ENCODE data around the gene OCIAD2.

OCIAD2 gene, protein sequence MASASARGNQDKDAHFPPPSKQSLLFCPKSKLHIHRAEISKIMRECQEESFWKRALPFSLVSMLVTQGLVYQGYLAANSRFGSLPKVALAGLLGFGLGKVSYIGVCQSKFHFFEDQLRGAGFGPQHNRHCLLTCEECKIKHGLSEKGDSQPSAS

DNA sequence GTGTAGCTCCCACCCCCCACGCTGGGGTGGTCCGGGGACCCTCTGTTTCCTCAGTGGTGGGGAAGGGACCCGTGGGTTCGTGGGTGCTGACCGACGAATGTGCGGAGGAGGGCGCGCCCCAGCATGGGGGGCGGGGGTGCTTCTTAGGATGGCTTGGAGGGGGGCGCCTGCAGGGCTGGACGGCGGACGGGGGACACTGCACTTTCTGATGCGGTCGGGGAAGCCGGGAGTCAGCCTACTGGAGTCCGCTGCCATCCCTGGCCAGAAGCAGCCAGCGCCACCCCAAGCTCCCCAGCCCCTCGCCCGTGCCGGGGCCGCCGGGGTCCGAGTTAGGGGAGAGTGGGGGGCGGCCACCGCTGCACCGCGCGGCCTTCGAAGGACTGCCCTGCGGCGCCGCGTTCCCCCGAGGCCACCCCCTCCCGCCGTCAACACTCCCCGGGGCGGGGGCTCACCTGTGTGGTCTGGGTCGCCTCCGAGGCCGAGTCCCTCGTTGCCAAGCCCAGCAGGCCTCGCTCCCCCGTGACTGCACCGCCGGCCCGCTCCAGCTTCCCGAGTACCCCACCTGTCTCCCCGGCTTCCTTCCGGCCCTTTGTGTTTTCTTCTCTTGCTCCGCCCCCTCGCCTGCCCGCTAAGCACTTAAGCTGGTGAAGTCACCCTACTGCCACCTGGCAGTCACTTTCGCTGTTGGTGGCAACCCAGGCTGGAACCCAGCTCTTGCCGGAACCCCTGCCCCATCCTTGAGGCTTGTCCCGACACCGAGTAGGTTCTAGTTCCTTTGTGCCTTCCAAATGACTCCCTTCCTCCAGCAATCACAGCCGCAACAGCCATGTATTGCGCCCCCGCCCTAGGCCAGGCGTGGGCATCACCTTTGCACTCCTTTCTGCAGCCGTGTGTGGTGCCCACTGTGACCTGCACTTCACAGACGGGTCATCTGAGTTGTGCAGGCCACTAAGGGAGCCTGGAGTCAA lies at the start of gene OCIAD2:
Gene OCIAD2 (minus strand): TSS at position 569 of the 968 bp plus-strand sequence. CDS start 2,225 bp downstream, outside the sequence.
- in situ Hi-C loops (cut with HindIII; ENCODE audit: low sequenced_read_pairs): no loop called here
- TF ChIP-seq, protein P1, sequence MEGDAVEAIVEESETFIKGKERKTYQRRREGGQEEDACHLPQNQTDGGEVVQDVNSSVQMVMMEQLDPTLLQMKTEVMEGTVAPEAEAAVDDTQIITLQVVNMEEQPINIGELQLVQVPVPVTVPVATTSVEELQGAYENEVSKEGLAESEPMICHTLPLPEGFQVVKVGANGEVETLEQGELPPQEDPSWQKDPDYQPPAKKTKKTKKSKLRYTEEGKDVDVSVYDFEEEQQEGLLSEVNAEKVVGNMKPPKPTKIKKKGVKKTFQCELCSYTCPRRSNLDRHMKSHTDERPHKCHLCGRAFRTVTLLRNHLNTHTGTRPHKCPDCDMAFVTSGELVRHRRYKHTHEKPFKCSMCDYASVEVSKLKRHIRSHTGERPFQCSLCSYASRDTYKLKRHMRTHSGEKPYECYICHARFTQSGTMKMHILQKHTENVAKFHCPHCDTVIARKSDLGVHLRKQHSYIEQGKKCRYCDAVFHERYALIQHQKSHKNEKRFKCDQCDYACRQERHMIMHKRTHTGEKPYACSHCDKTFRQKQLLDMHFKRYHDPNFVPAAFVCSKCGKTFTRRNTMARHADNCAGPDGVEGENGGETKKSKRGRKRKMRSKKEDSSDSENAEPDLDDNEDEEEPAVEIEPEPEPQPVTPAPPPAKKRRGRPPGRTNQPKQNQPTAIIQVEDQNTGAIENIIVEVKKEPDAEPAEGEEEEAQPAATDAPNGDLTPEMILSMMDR (IDR thresholded peaks at IDR 0.05; ENCODE audit: low read depth, low read length): no peak

DNA sequence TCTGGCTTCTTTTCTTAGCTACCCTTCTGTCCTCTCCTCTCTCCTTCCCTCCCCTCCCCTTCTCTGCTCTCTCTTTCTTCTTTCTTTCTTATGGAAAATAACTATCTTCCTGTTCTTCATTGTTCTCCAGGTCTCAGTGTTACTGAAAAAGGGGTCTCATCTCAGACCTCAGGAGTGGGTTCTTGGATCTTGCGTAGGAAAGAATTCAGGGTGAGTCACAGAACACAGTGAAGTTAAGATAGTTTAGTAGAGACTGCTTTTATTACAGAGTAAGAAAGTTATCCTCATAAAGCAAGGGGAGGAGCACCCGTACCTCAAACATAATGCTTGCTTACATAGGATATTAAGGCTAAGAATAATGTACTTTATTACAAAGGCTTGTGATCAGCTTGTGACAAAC lies 47.7 kb upstream of the OCIAD2 start:
- TF ChIP-seq, protein P1 (IDR thresholded peaks at IDR 0.05; ENCODE audit: low read depth, low read length): no peak
- no peak overlapping the region for H3K4me3 ChIP-seq (ENCODE audit: low read depth, low read length)
- in situ Hi-C loops (cut with HindIII; ENCODE audit: low sequenced_read_pairs): no loop called here
- DNase-seq (ENCODE audit: low read depth, low spot score): peak; percentile 65

More for the DNA sequence above, at the start of gene OCIAD2:
- peak; percentile 42 for DNase-seq (ENCODE audit: low read depth, low spot score)
- H3K4me3 ChIP-seq (ENCODE audit: low read depth, low read length): peak within 1 kb of the TSS; percentile 57

DNA sequence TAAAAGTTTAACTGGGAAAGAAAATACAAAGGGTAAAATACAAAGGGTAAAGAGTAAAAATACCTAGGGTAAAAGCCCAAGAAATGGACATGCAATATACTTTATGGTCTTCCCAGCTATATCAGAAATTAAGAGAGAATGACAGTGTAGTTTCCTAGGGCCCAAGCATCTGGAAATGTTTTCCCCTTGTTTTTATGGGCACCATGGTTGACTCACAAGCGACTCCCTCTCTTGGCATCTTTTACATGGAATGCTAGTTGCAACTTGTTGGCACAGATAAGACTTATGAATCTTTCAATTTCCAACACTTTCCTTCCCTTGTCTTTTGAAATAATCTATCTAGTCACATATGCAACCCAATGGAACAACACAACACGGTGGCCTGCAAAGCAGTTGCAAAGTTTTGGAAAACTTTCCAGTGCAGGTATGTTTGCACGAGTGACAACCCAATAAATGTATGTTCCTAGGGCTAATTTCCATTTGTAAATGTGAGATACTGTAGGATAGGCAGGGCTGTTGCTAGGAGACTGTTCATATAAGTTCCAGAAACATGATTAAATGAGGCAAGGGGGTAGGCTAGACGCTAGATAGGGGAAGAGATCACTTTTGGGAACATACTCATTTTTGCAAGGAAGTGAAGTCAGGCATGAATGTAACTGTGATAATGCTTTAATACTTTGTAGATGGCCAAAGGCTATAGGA lies 43.1 kb upstream of the OCIAD2 start:
- in situ Hi-C loops (cut with HindIII; ENCODE audit: low sequenced_read_pairs): no loop called here
- peak; percentile 40 for DNase-seq (ENCODE audit: low read depth, low spot score)
- no peak overlapping the region for H3K4me3 ChIP-seq (ENCODE audit: low read depth, low read length)
- TF ChIP-seq, protein P1 (IDR thresholded peaks at IDR 0.05; ENCODE audit: low read depth, low read length): no peak

DNA sequence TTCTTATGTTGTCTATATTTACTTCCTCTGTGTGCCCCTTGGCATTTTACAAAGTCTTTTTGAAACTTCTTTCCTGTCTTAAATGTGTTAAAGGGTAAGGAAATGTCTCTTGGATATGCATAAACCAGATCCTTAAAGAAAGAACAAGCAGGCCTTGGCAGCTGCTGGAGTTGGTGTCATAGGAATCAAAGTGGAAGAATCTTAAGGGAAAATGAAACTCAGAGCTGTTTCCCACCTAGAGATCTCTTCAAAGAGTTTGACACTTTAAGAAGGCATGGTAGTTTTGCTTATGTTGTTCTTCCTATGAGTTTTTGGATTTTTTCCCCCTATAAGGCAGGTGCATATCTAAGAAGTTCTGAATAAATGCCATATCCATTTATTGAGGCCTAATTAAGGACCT lies 42.5 kb upstream of the OCIAD2 start:
- in situ Hi-C loops (cut with HindIII; ENCODE audit: low sequenced_read_pairs): no loop called here
- TF ChIP-seq, protein P1 (IDR thresholded peaks at IDR 0.05; ENCODE audit: low read depth, low read length): no peak
- DNase-seq (ENCODE audit: low read depth, low spot score): no peak
- H3K4me3 ChIP-seq (ENCODE audit: low read depth, low read length): no peak overlapping the region

DNA sequence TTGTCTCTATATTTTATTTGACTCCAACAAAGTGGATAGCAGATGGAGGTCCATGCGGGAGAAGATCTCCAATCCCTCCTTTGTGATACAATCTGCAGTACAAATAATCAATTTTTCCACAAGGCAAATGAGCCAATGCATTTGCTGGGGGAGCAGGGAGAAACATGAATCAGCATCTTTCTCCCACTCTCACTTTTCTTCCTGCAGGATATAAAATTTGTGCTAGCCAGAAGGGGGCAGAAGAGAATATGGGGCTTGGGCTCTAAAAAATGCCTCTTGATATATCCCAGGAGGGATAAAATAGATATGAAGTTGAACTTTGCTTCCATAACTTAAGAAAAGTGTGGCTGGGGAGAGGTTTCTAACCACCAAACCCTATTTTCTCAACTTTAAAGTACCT lies 41.2 kb upstream of the OCIAD2 start:
- H3K4me3 ChIP-seq (ENCODE audit: low read depth, low read length): no peak overlapping the region
- no peak for DNase-seq (ENCODE audit: low read depth, low spot score)
- TF ChIP-seq, protein P1 (IDR thresholded peaks at IDR 0.05; ENCODE audit: low read depth, low read length): no peak
- in situ Hi-C loops (cut with HindIII; ENCODE audit: low sequenced_read_pairs): no loop called here

DNA sequence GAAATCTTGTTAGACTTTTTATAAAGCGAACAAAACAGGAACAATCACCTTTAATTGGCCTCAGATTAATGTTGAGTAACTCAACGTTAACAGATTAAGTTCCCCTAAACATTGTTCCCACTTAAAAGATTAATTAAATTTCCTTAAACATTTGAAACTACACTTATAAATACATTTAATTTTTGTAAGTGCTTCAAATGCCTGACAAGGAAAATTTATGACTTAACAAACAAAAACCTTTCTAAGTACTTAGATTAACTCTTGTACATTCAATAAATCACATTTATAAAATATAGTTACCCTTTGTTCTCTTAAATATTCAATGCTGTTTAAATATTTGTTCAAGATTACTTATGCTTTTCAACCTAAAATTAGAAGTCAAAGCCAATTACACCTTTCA lies 39.4 kb upstream of the OCIAD2 start:
- no peak for DNase-seq (ENCODE audit: low read depth, low spot score)
- no peak overlapping the region for H3K4me3 ChIP-seq (ENCODE audit: low read depth, low read length)
- in situ Hi-C loops (cut with HindIII; ENCODE audit: low sequenced_read_pairs): no loop called here
- TF ChIP-seq, protein P1 (IDR thresholded peaks at IDR 0.05; ENCODE audit: low read depth, low read length): no peak

Measured in astrocyte of the spinal cord (primary cell).